Endothelial cell of umbilical vein (primary cell): Measurements from ENCODE around the gene LSM5. TPM values are rescaled to one million over a fixed set of nuclear protein-coding genes. Genes with fewer than 3 reads are reported as not detected.

ENCODE experiments used
- BruUV-seq: library from RNA; stranded (reverse); fragments of 400-500 nt; replicated peaks from 2 replicates; lab custom pipeline; 2021; lab: Mats Ljungman, UMichigan
- CTCF ChIA-PET: fragments of 300-600, 350-600 bp; sonication (Branson Sonifier 250); formaldehyde crosslinking; loops from one replicate; lab custom pipeline; 2021; ENCODE audit warnings: antibody characterized with exemption, inconsistent platforms; lab: Charles Lee
- POLR2A ChIA-PET: fragments of 300-600, 350-600 bp; sonication (Branson Sonifier 250); formaldehyde crosslinking; loops from one replicate; lab custom pipeline; 2021; ENCODE audit warnings: antibody characterized with exemption, inconsistent platforms; lab: Charles Lee
- DNase-seq: peaks from one replicate; pipeline ENCODE4 v3.0.0-alpha.2; 2011; ENCODE audit warnings: low read depth, low spot score
- FAIRE-seq: peaks from 2 replicates; lab custom pipeline; 2011; peaks lifted over from hg19 to GRCh38; lab: Jason Lieb, UNC
- H2AFZ ChIP-seq: 2 replicates; pipeline ENCODE4 v1.6.0; 2012; ENCODE audit warnings: low read depth, low read length, control low read depth, inconsistent platforms
- H3K27ac ChIP-seq: 2 replicates; pipeline ENCODE4 v1.5.1; 2011; ENCODE audit warnings: low read depth, mild to moderate bottlenecking, control low read depth, low read length, moderate library complexity; ENCODE audit not compliant: insufficient read depth
- H3K27me3 ChIP-seq, 2 experiments: 2 replicates each; pipeline versions ENCODE4 v1.6.0 to v1.6.1; 2011; ENCODE audit warnings: low read length in 2 of 2, mixed read lengths in 1 of 2; ENCODE audit not compliant: control insufficient read depth in 2 of 2, insufficient read depth in 2 of 2
- H3K36me3 ChIP-seq, 2 experiments: 2 replicates in 1 of 2; 3 replicates in 1 of 2; pipeline ENCODE4 v1.5.1; 2011; ENCODE audit warnings: low read length in 2 of 2, mild to moderate bottlenecking in 1 of 2, moderate library complexity in 1 of 2; ENCODE audit not compliant: control insufficient read depth in 2 of 2, insufficient read depth in 2 of 2; ENCODE audit errors: extremely low read depth in 1 of 2
- H3K4me1 ChIP-seq: 3 replicates; pipeline ENCODE4 v1.5.1; 2011; ENCODE audit warnings: mild to moderate bottlenecking, low read length; ENCODE audit not compliant: control insufficient read depth, insufficient read depth; ENCODE audit errors: extremely low read depth
- H3K4me2 ChIP-seq: 2 replicates; pipeline ENCODE4 v1.6.1; 2011; ENCODE audit warnings: low read length, control low read depth, mixed read lengths; ENCODE audit not compliant: insufficient read depth
- H3K4me3 ChIP-seq, 3 experiments: fragments of 200-600 bp in 1 of 3; sonication (generic), shearing (Covaris generic) in 1 of 3; replicated peaks in 1 of 3; 2 replicates each; pipeline ENCODE4 v1.5.1; 2011 to 2016; ENCODE audit warnings: control low read depth in 3 of 3, low read length in 3 of 3, mild to moderate bottlenecking in 2 of 3, inconsistent platforms in 1 of 3, low read depth in 1 of 3, moderate library complexity in 1 of 3; ENCODE audit not compliant: insufficient read depth in 1 of 3
- H3K79me2 ChIP-seq: 2 replicates; pipeline ENCODE4 v1.6.0; 2012; ENCODE audit warnings: low read length, inconsistent platforms; ENCODE audit not compliant: control insufficient read depth, insufficient read depth
- H3K9ac ChIP-seq: replicated peaks from 2 replicates; pipeline ENCODE3; 2011; ENCODE audit warnings: low read length, control low read depth; ENCODE audit not compliant: insufficient read depth; ENCODE audit errors: extremely low read depth
- H3K9me1 ChIP-seq: replicated peaks from 3 replicates; pipeline ENCODE4 v1.6.0; 2011; ENCODE audit warnings: mild to moderate bottlenecking, low read length; ENCODE audit not compliant: control insufficient read depth, insufficient read depth; ENCODE audit errors: extremely low read depth
- H3K9me3 ChIP-seq: replicated peaks from 2 replicates; pipeline ENCODE4 v1.5.1; 2012; ENCODE audit warnings: low read length, inconsistent platforms; ENCODE audit not compliant: control insufficient read depth, insufficient read depth
- H4K20me1 ChIP-seq: replicated peaks from 2 replicates; pipeline ENCODE3; 2011; ENCODE audit warnings: mild to moderate bottlenecking, low read length; ENCODE audit not compliant: control insufficient read depth, insufficient read depth; ENCODE audit errors: extremely low read depth
- EZH2 ChIP-seq: IDR thresholded peaks from 2 replicates; pipeline ENCODE4 v1.6.1; 2012; ENCODE audit warnings: borderline replicate concordance, low read depth, mild to moderate bottlenecking, moderate library complexity, low read length, inconsistent platforms; ENCODE audit not compliant: severe bottlenecking
- FOS ChIP-seq: IDR thresholded peaks from 2 replicates; pipeline ENCODE4 v1.6.1; 2011; ENCODE audit warnings: mild to moderate bottlenecking, low read length, moderate library complexity, borderline replicate concordance; ENCODE audit not compliant: insufficient read depth
- GATA2 ChIP-seq: IDR thresholded peaks from 2 replicates; pipeline ENCODE4 v1.7.0; 2011; ENCODE audit warnings: low read depth, mild to moderate bottlenecking, moderate library complexity, mixed read lengths, low read length; ENCODE audit not compliant: insufficient read length, insufficient read depth
- JUN ChIP-seq: IDR thresholded peaks from 2 replicates; pipeline ENCODE4 v1.6.1; 2011; ENCODE audit warnings: borderline replicate concordance, low read depth; ENCODE audit not compliant: insufficient read length, insufficient read depth
- MAX ChIP-seq: IDR thresholded peaks from 2 replicates; pipeline ENCODE4 v1.6.1; 2011; ENCODE audit not compliant: insufficient read depth, insufficient read length
- MYC ChIP-seq: IDR thresholded peaks from one replicate; pipeline ENCODE4 v1.6.1; 2011; ENCODE audit warnings: mild to moderate bottlenecking, low read depth, low read length
- POLR2A ChIP-seq: IDR thresholded peaks from 2 replicates; pipeline ENCODE4 v1.6.1; 2012; ENCODE audit warnings: low read depth, mild to moderate bottlenecking, control low read depth, low read length
- POLR2AphosphoS5 ChIP-seq: IDR thresholded peaks from 2 replicates; pipeline ENCODE4 v1.6.1; 2012; ENCODE audit warnings: low read depth, mild to moderate bottlenecking, control low read depth, low read length, moderate library complexity; ENCODE audit not compliant: insufficient read depth
- dilution Hi-C: fragments of 300-500 bp; cut with MboI; formaldehyde crosslinking; loops from one replicate; pipeline ENCODE4 v1.15.0; 2019; ENCODE audit warnings: low sequenced_read_pairs; ENCODE audit not compliant: extremely low pct_ligation_motif_present
- intact Hi-C: fragments of 100-400 bp; cut with micrococcal nuclease; formaldehyde crosslinking; loops from one replicate; pipeline ENCODE4 v1.10.0; 2022
- polyA plus RNA-seq, 4 experiments: library from polyadenylated mRNA; depleted of rRNA in 3 of 4; stranded (reverse) in 3 of 4; unstranded in 1 of 4; fragments of >200 nt; gene quantifications; 2 replicates each; pipeline versions ENCODE4 v1.2.1 to v1.2.3, GENCODE V29; 2011 to 2012; ENCODE audit warnings: missing spikeins in 1 of 4
- total RNA-seq: library from RNA; stranded (reverse); gene quantifications from 2 replicates; pipeline ENCODE4 v1.2.3, GENCODE V29; 2021
- TF ChIP-seq, protein P1 (sequence below), 2 donors: IDR thresholded peaks; 1 replicate in 1 of 2; 2 replicates in 1 of 2; pipeline ENCODE4 v1.5.1; 2011; ENCODE audit warnings: low read length in 2 of 2, mild to moderate bottlenecking in 2 of 2, moderate library complexity in 2 of 2, control low read depth in 1 of 2, inconsistent platforms in 1 of 2, low read depth in 1 of 2; ENCODE audit not compliant: insufficient read depth in 1 of 2; ENCODE audit errors: extremely low read depth in 1 of 2

Gene LSM5
- total and polyA plus RNA-seq, 2 donors (not counting 3 experiments of a cell fraction or from before 2014, with no cell fraction given) = 36.3 to 68.1 TPM

- dilution Hi-C loops = no loop called here
- DNase-seq = no peak
Observed at GRCh38 chr7:32539366-32539765, 49.2 kb upstream of the LSM5 start.

More at GRCh38 chr7:32539366-32539765, 49.2 kb upstream of the LSM5 start:
- Histone ChIP-seq H3K9ac (no peak overlapping the region), H3K27me3 (no peaks in the 10 kb centered on the region), H3K4me3 (no peak overlapping the region), H3K79me2 (peaks cover 35% of the 10 kb centered on the region), H3K36me3 (peaks cover 0 to 3% of the 10 kb centered on the region in 2 experiments), H3K27ac (no peak overlapping the region), H3K4me1 (peaks cover 9% of the 10 kb centered on the region), H4K20me1 (no peaks in the 10 kb centered on the region), H3K4me2 (no peak overlapping the region), H3K9me1 (no peaks in the 10 kb centered on the region), H2AFZ (no peak overlapping the region), H3K9me3 (no peaks in the 10 kb centered on the region)
- CTCF ChIA-PET = no interaction called here
- no TSS peak for BruUV-seq
- TF ChIP-seq JUN = no peak
- no peak for TF ChIP-seq MAX
- no peak for TF ChIP-seq FOS
- TF ChIP-seq MYC = no peak
- no peak for TF ChIP-seq POLR2A
- TF ChIP-seq GATA2 = no peak
- TF ChIP-seq, protein P1, sequence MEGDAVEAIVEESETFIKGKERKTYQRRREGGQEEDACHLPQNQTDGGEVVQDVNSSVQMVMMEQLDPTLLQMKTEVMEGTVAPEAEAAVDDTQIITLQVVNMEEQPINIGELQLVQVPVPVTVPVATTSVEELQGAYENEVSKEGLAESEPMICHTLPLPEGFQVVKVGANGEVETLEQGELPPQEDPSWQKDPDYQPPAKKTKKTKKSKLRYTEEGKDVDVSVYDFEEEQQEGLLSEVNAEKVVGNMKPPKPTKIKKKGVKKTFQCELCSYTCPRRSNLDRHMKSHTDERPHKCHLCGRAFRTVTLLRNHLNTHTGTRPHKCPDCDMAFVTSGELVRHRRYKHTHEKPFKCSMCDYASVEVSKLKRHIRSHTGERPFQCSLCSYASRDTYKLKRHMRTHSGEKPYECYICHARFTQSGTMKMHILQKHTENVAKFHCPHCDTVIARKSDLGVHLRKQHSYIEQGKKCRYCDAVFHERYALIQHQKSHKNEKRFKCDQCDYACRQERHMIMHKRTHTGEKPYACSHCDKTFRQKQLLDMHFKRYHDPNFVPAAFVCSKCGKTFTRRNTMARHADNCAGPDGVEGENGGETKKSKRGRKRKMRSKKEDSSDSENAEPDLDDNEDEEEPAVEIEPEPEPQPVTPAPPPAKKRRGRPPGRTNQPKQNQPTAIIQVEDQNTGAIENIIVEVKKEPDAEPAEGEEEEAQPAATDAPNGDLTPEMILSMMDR (IDR thresholded peaks at IDR 0.05; ENCODE audit: extremely low read depth in 1 of 2, insufficient read depth in 1 of 2, low read depth in 1 of 2, low read length in 2 of 2) = no peak
- no peak for TF ChIP-seq POLR2AphosphoS5
- TF ChIP-seq EZH2 = no peak
- intact Hi-C loops = no loop called here
- no peak for FAIRE-seq
- POLR2A ChIA-PET = no interaction called here
